HepG2 (cell line): ENCODE results near the gene GLB1L. TPM values are rescaled to one million over a fixed set of nuclear protein-coding genes. Genes with fewer than 3 reads are reported as not detected.

Experiments used
- CBFB ChIP-seq: sonication (generic); formaldehyde crosslinking; IDR thresholded peaks from 2 replicates; pipeline ENCODE4 v1.4.0; 2020; ENCODE audit warnings: missing genetic modification reagents
- IKZF5 ChIP-seq: IDR thresholded peaks from 2 replicates; pipeline ENCODE4 v1.6.1; 2018; ENCODE audit warnings: missing genetic modification reagents, mild to moderate bottlenecking, missing compliant biosample characterization
- KDM6A ChIP-seq: IDR thresholded peaks from 2 replicates; pipeline ENCODE4 v1.6.1; 2016; ENCODE audit warnings: low read depth
- NONO ChIP-seq, 2 experiments: fragments of 450-650 bp in 1 of 2; sonication (generic) in 1 of 2; formaldehyde crosslinking in 1 of 2; IDR thresholded peaks in 1 of 2; conservative IDR thresholded peaks in 1 of 2; 2 replicates each; pipeline versions ENCODE4 v1.6.1 to v1.8.0; 2017 to 2022; ENCODE audit warnings: mild to moderate bottlenecking in 1 of 2, missing genetic modification reagents in 1 of 2, moderate library complexity in 1 of 2
- POLR2AphosphoS2 ChIP-seq: IDR thresholded peaks from 2 replicates; pipeline ENCODE4 v1.6.1; 2011; ENCODE audit warnings: low read depth, low read length, improper control_type of control experiment
- SMAD3 ChIP-seq: sonication (generic); formaldehyde crosslinking; IDR thresholded peaks from 2 replicates; pipeline ENCODE4 v1.4.0; 2020; ENCODE audit warnings: missing genetic modification reagents
- ZBTB7A ChIP-seq: sonication (generic); formaldehyde crosslinking; IDR thresholded peaks from 2 replicates; pipeline ENCODE4 v1.8.0; 2022; ENCODE audit warnings: mild to moderate bottlenecking, missing genetic modification reagents
- ZMYM4 ChIP-seq: sonication (generic); formaldehyde crosslinking; IDR thresholded peaks from 2 replicates; pipeline ENCODE4 v1.8.1; 2023; ENCODE audit warnings: mild to moderate bottlenecking, missing genetic modification reagents
- ZNF670 ChIP-seq: sonication (generic); formaldehyde crosslinking; IDR thresholded peaks from 2 replicates; pipeline ENCODE4 v1.8.0; 2022; ENCODE audit warnings: mild to moderate bottlenecking, missing genetic modification reagents, borderline replicate concordance
- ZNF703 ChIP-seq: sonication (generic); formaldehyde crosslinking; IDR thresholded peaks from 2 replicates; pipeline ENCODE4 v1.5.1; 2020; ENCODE audit warnings: missing genetic modification reagents, mild to moderate bottlenecking, moderate library complexity, borderline replicate concordance
- polyA plus RNA-seq, 8 experiments: library from polyadenylated mRNA; depleted of rRNA in 3 of 8; stranded (reverse) in 7 of 8; unstranded in 1 of 8; fragments of >200 nt; fragmentation: Illumina TruSeq in 4 of 8; extraction: Trizol in 4 of 8; gene quantifications; 2 replicates each; pipeline versions ENCODE4 v1.2.1 to v1.2.3, GENCODE V29; 2011 to 2016; ENCODE audit warnings: low read depth in 4 of 8, missing spikeins in 1 of 8, mixed read lengths in 1 of 8; ENCODE audit not compliant: insufficient read depth in 1 of 8
- total RNA-seq, 5 experiments: library from RNA; depleted of rRNA; stranded (reverse); fragments of >200 nt; fragmentation: Illumina TruSeq; extraction: Trizol; gene quantifications; 2 replicates each; pipeline ENCODE4 v1.2.3, GENCODE V29; 2016; ENCODE audit warnings: low read depth in 1 of 5
- TF ChIP-seq, protein P1 (sequence below): sonication (generic); formaldehyde crosslinking; IDR thresholded peaks from 2 replicates; pipeline ENCODE4 v1.4.0; 2020; ENCODE audit warnings: missing genetic modification reagents
- TF ChIP-seq, protein P2 (sequence below): sonication (generic); formaldehyde crosslinking; IDR thresholded peaks from 2 replicates; pipeline ENCODE4 v1.5.0; 2020; ENCODE audit warnings: mild to moderate bottlenecking, missing genetic modification reagents
- TF ChIP-seq, protein P3 (sequence below): sonication (generic); formaldehyde crosslinking; IDR thresholded peaks from 2 replicates; pipeline ENCODE4 v1.4.0; 2020; ENCODE audit warnings: mild to moderate bottlenecking, low read depth, missing genetic modification reagents
- TF ChIP-seq, protein P4 (sequence below): IDR thresholded peaks from 2 replicates; pipeline ENCODE4 v1.4.0; 2020; ENCODE audit warnings: mild to moderate bottlenecking, missing genetic modification reagents

GLB1L gene
- total and polyA plus RNA-seq, 2 of the 13 experiments (the other 11 are each of a cell fraction or from before 2014, with no cell fraction given) = 6.8 to 7.3 TPM

DNA sequence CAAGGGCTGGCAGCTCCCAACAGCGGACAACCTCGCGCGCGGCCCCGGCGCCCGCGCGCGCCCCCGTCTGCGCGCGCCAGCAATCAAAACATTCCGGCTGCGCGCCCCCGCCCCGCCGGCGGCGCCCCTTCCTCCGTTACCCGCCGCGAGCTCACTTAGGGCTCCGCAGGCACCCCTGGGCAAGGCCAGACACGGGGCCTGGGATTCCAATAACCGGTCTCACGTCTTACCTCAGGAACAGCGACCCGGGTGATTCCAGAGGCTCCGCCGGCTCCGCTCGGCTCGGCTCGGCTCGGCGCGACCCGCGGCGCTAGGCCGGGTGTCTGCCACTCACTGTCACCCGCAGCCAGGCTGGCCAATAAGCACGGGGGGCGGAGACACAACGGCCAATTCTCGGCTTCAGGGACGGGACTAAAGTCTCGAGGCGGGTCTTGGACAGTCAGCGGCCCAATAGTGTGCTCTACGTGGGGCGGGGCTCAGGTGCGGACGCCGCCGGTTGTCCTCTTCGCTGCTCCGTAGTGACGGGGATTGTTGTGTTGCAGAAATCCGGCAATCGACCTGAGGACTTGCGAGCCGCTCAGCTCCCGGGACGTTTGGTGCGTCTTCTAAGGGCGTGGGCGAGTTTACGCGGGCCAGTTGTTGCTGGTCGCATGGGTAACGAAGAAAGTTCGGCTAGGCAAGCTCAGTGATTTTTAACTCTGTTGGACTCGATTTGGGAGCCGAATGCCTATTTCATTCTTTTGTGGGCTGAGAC is 15.8 kb downstream of the GLB1L start, which contains the start of the genes ANKZF1 and ATG9A (continued):
- TF ChIP-seq, protein P1, sequence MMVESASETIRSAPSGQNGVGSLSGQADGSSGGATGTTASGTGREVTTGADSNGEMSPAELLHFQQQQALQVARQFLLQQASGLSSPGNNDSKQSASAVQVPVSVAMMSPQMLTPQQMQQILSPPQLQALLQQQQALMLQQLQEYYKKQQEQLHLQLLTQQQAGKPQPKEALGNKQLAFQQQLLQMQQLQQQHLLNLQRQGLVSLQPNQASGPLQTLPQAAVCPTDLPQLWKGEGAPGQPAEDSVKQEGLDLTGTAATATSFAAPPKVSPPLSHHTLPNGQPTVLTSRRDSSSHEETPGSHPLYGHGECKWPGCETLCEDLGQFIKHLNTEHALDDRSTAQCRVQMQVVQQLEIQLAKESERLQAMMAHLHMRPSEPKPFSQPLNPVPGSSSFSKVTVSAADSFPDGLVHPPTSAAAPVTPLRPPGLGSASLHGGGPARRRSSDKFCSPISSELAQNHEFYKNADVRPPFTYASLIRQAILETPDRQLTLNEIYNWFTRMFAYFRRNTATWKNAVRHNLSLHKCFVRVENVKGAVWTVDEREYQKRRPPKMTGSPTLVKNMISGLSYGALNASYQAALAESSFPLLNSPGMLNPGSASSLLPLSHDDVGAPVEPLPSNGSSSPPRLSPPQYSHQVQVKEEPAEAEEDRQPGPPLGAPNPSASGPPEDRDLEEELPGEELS (CRISPR knock-in tag) = peak; percentile 82; the same call in 1 of the 2 replicates
- TF ChIP-seq ZBTB7A (CRISPR knock-in tag) (no peak), ZMYM4 (peak; percentile 33; the same call in 1 of the 2 replicates), KDM6A (CRISPR knock-in tag) (no peak), IKZF5 (CRISPR knock-in tag) (peak; percentile 75; the same call in 1 of the 2 replicates), ZNF670 (peak; percentile 95), CBFB (CRISPR knock-in tag) (peak; percentile 38), NONO (IDR thresholded peaks at IDR 0.05) (no peak), NONO (CRISPR knock-in tag; conservative IDR thresholded peaks at IDR 0.05) (no peak; the same call in 1 of the 2 replicates), POLR2AphosphoS2 (no peak), SMAD3 (CRISPR knock-in tag) (peak; percentile 82; the same call in 1 of the 2 replicates), ZNF703 (no peak)
- TF ChIP-seq, protein P2, sequence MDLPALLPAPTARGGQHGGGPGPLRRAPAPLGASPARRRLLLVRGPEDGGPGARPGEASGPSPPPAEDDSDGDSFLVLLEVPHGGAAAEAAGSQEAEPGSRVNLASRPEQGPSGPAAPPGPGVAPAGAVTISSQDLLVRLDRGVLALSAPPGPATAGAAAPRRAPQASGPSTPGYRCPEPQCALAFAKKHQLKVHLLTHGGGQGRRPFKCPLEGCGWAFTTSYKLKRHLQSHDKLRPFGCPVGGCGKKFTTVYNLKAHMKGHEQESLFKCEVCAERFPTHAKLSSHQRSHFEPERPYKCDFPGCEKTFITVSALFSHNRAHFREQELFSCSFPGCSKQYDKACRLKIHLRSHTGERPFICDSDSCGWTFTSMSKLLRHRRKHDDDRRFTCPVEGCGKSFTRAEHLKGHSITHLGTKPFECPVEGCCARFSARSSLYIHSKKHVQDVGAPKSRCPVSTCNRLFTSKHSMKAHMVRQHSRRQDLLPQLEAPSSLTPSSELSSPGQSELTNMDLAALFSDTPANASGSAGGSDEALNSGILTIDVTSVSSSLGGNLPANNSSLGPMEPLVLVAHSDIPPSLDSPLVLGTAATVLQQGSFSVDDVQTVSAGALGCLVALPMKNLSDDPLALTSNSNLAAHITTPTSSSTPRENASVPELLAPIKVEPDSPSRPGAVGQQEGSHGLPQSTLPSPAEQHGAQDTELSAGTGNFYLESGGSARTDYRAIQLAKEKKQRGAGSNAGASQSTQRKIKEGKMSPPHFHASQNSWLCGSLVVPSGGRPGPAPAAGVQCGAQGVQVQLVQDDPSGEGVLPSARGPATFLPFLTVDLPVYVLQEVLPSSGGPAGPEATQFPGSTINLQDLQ (CRISPR knock-in tag) = peak; percentile 17; the same call in 1 of the 2 replicates
- TF ChIP-seq, protein P3, sequence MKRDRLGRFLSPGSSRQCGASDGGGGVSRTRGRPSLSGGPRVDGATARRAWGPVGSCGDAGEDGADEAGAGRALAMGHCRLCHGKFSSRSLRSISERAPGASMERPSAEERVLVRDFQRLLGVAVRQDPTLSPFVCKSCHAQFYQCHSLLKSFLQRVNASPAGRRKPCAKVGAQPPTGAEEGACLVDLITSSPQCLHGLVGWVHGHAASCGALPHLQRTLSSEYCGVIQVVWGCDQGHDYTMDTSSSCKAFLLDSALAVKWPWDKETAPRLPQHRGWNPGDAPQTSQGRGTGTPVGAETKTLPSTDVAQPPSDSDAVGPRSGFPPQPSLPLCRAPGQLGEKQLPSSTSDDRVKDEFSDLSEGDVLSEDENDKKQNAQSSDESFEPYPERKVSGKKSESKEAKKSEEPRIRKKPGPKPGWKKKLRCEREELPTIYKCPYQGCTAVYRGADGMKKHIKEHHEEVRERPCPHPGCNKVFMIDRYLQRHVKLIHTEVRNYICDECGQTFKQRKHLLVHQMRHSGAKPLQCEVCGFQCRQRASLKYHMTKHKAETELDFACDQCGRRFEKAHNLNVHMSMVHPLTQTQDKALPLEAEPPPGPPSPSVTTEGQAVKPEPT = peak; percentile 49; the same call in 1 of the 2 replicates
- TF ChIP-seq, protein P4, sequence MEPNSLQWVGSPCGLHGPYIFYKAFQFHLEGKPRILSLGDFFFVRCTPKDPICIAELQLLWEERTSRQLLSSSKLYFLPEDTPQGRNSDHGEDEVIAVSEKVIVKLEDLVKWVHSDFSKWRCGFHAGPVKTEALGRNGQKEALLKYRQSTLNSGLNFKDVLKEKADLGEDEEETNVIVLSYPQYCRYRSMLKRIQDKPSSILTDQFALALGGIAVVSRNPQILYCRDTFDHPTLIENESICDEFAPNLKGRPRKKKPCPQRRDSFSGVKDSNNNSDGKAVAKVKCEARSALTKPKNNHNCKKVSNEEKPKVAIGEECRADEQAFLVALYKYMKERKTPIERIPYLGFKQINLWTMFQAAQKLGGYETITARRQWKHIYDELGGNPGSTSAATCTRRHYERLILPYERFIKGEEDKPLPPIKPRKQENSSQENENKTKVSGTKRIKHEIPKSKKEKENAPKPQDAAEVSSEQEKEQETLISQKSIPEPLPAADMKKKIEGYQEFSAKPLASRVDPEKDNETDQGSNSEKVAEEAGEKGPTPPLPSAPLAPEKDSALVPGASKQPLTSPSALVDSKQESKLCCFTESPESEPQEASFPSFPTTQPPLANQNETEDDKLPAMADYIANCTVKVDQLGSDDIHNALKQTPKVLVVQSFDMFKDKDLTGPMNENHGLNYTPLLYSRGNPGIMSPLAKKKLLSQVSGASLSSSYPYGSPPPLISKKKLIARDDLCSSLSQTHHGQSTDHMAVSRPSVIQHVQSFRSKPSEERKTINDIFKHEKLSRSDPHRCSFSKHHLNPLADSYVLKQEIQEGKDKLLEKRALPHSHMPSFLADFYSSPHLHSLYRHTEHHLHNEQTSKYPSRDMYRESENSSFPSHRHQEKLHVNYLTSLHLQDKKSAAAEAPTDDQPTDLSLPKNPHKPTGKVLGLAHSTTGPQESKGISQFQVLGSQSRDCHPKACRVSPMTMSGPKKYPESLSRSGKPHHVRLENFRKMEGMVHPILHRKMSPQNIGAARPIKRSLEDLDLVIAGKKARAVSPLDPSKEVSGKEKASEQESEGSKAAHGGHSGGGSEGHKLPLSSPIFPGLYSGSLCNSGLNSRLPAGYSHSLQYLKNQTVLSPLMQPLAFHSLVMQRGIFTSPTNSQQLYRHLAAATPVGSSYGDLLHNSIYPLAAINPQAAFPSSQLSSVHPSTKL (CRISPR knock-in tag) = peak; percentile 29
